Heart left ventricle (tissue), 16 donors: Measurements from ENCODE around the gene PDCD7. TPM values are rescaled to one million over a fixed set of nuclear protein-coding genes. Genes with fewer than 3 reads are reported as not detected.

Source experiments
- ATAC-seq, 4 donors: fragments of 200-7000 bp; cut with Tn5 transposase; one replicate each; pipeline ENCODE4 v1.9.1; 2020 to 2022; ENCODE audit warnings: moderate library complexity in 4 of 4, mild to moderate bottlenecking in 3 of 4, moderate number of reproducible peaks in 1 of 4
- DNase-seq, 5 donors: peaks; one replicate each; pipeline ENCODE4 v3.0.0-alpha.2; 2020
- H3K27ac ChIP-seq, 12 donors: fragments of 200-600 bp; sonication (generic) in 4 of 12; one replicate each; pipeline versions ENCODE4 v1.5.0 to v1.8.0; 2016 to 2022; ENCODE audit warnings: mild to moderate bottlenecking in 2 of 12
- H3K27me3 ChIP-seq, 9 donors: fragments of 200-600 bp; sonication (generic) in 2 of 9; one replicate each; pipeline versions ENCODE4 v1.5.1 to v1.8.0; 2016 to 2022; ENCODE audit warnings: mild to moderate bottlenecking in 3 of 9
- H3K36me3 ChIP-seq, 9 donors: fragments of 200-600 bp; sonication (generic) in 2 of 9; one replicate each; pipeline versions ENCODE4 v1.5.0 to v1.8.0; 2018 to 2022; ENCODE audit warnings: mild to moderate bottlenecking in 2 of 9
- H3K4me1 ChIP-seq, 12 donors: fragments of 200-600 bp; sonication (generic) in 4 of 12; one replicate each; pipeline versions ENCODE4 v1.5.0 to v1.8.0; 2016 to 2022; ENCODE audit warnings: mild to moderate bottlenecking in 3 of 12
- H3K4me3 ChIP-seq, 12 donors: fragments of 200-600 bp; sonication (generic) in 4 of 12; one replicate each; pipeline versions ENCODE4 v1.5.0 to v1.8.0; 2017 to 2022; ENCODE audit warnings: mild to moderate bottlenecking in 9 of 12, moderate library complexity in 4 of 12
- H3K9me3 ChIP-seq, 12 donors: fragments of 200-600 bp; sonication (generic) in 4 of 12; one replicate each; pipeline versions ENCODE4 v1.5.0 to v1.8.0; 2016 to 2022; ENCODE audit warnings: mild to moderate bottlenecking in 1 of 12
- POLR2A ChIP-seq, 2 donors: fragments of 450-650 bp; IDR thresholded peaks; one replicate each; pipeline ENCODE4 v1.6.1; 2017; ENCODE audit warnings: antibody characterized with exemption in 2 of 2, mild to moderate bottlenecking in 2 of 2, moderate library complexity in 2 of 2
- WGBS, 4 donors: extraction: QIAGEN DNeasy Blood & Tissue Kit in 2 of 4; methylation state at CpG; one replicate each; pipeline versions ENCODE4 v1.1.5 to v1.1.7; 2013 to 2018; 5-methylcytosine and 5-hydroxymethylcytosine counted together
- intact Hi-C, 10 donors: fragments of 100-400 bp; cut with DNase I; formaldehyde crosslinking; loops; one replicate each; pipeline versions ENCODE4 v1.11.1 to v1.14.2; 2022
- polyA plus RNA-seq, 2 donors: library from polyadenylated mRNA; stranded (reverse); fragments of 200-250 nt; gene quantifications; one replicate each; pipeline ENCODE4 v1.2.3, GENCODE V29; 2013
- total RNA-seq, 9 donors: library from RNA; depleted of rRNA in 2 of 9; stranded (reverse); fragments of >200 nt in 2 of 9; fragmentation: NEBNext Ultra II Directional in 3 of 9; extraction: Animal tissue kit (Norgen Biotek cat#: 25700) in 3 of 9; gene quantifications; one replicate each; pipeline versions ENCODE4 v1.1.0 to v1.2.4, GENCODE V29; 2016 to 2023
- TF ChIP-seq, protein P1 (sequence below), 12 donors: fragments of 200-600 bp; sonication (generic) in 4 of 12; IDR thresholded peaks; one replicate each; pipeline versions ENCODE4 v1.5.0 to v1.8.0; 2018 to 2022; ENCODE audit warnings: antibody characterized with exemption in 12 of 12, mild to moderate bottlenecking in 5 of 12
- donor health status: ischemic (EF 13 %, LVEDD 7.1; RV severe dilation, severe dysfunction).
- donor health status: healthy with polysubstance abuse.
- donor health status: DM: no; HTN: yes; CAD: no.
- donor health status: DM: no; HTN: no; CAD: no.
- donor health status: ischemic (EF 25% LVEDD 6.9; RV normal size, moderate dysfunction).
- donor health status: ischemic (EF 25% LVEDD 5.7; RV mildly dilated, moderate dysfunction).
- donor health status: healthy.
- donor health status: DM: yes; HTN: yes; CAD: no.
- donor health status: ischemic (EF 35%, LVEDD 5.7; RV mildly dilated, moderate dysfunction).
- donor health status: nonischemic (EF 11% LVEDD 7.7; RV severe dilation, severe dysfunction).
- donor health status: DM: yes; HTN: yes; CAD: no.
- donor health status: PGD.
- donor health status: ischemic (EF 29% LVEDD 5.4; RV normal size, mild dysfunction).
- donor health status: nonischemic (EF 23%, LVEDD 6.1; RV moderate dilation, normal function).

Gene PDCD7
- total and polyA plus RNA-seq, 11 donors, result 9.5 to 21.9 (median 13.7) TPM

DNA sequence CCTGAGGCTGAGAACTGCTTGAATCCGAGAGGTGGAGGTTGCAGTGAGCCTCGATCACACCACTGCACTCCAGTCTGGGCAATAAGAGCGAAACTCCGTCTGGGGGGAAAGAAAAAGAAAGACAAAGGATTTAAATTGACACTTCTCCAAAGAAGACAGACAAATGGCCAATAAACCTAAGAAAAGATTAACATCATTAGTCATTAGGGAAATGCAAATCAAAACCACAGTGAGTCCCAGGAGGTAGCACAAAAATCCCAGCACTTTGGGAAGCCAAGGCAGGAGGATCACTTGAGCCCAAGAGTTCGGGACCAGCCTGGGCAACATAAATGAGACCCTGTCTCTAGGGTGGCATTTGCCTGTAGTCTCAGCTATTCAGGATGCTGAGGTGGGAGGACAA, 38.9 kb upstream of the PDCD7 start:
- H3K27me3 ChIP-seq, result no peaks in the 10 kb centered on the region
- H3K9me3 ChIP-seq, result no peaks in the 10 kb centered on the region
- 91 to 96% (median 95%) methylated on average over 5 of the region's 5 CpGs for WGBS, 4 donors
- TF ChIP-seq, protein P1, sequence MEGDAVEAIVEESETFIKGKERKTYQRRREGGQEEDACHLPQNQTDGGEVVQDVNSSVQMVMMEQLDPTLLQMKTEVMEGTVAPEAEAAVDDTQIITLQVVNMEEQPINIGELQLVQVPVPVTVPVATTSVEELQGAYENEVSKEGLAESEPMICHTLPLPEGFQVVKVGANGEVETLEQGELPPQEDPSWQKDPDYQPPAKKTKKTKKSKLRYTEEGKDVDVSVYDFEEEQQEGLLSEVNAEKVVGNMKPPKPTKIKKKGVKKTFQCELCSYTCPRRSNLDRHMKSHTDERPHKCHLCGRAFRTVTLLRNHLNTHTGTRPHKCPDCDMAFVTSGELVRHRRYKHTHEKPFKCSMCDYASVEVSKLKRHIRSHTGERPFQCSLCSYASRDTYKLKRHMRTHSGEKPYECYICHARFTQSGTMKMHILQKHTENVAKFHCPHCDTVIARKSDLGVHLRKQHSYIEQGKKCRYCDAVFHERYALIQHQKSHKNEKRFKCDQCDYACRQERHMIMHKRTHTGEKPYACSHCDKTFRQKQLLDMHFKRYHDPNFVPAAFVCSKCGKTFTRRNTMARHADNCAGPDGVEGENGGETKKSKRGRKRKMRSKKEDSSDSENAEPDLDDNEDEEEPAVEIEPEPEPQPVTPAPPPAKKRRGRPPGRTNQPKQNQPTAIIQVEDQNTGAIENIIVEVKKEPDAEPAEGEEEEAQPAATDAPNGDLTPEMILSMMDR (IDR thresholded peaks at IDR 0.05), result no peak
- no peak for DNase-seq
- H3K4me1 ChIP-seq, result no peaks in the 10 kb centered on the region
- no peak for ATAC-seq
- no peak overlapping the region for H3K27ac ChIP-seq
- peaks cover 0 to 91% (median 85%) of the 10 kb centered on the region in 9 donors for H3K36me3 ChIP-seq
- intact Hi-C loops, result no loop called here
- H3K4me3 ChIP-seq, result no peak overlapping the region

DNA sequence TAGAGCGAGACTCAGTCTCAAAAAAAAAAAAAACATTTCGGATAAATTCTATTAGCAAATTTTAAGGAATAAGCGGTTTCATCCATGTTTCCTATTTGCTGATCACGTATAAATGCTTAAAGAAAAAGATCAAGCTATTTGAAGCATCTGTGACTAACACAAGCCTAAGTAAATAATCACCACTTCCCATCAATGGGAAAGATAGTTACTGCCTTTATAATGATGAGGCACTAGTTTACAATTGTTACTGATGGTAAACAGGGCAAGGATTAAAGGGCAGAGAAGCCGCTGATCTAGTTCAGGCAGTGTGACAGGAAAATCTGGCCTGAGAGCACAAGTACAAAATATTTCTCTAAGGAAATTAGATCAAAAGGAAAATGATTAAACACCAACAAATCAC, 37.8 kb upstream of the PDCD7 start:
- TF ChIP-seq, protein P1 (IDR thresholded peaks at IDR 0.05), result no peak
- no peak for TF ChIP-seq POLR2A (IDR thresholded peaks at IDR 0.05)
- Histone ChIP-seq H3K27me3 (no peaks in the 10 kb centered on the region), H3K27ac (no peak overlapping the region), H3K4me1 (no peaks in the 10 kb centered on the region), H3K36me3 (peaks cover 0 to 87% (median 84%) of the 10 kb centered on the region in 9 donors), H3K9me3 (no peaks in the 10 kb centered on the region), H3K4me3 (no peak overlapping the region)
- no peak for ATAC-seq
- no peak for DNase-seq
- intact Hi-C loops, result no loop called here
- WGBS, 4 donors, result 94 to 97% (median 96%) methylated on average over 5 of the region's 5 CpGs

DNA sequence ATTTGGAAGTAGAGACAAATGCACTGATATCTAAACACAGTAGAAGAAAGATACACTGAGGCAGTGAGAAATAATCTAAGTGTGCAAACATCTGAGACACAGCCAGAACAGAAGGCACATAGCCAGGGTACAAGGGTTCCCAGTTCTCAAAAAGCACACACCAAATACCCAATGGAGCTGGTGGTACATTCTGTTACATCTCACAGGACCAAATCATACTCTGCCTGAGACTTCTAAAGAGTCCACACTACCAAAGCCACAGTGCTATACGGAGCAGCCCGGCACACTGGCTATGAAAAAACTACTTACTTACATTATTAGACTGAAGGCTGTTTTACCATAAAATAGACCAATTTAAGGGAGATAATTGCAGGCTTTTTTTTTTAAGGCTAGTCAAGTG, 32.3 kb upstream of the PDCD7 start:
- WGBS, 4 donors, result 88 to 96% (median 95%) methylated on average over 2 of the region's 2 CpGs
- intact Hi-C loops, result no loop called here

DNA sequence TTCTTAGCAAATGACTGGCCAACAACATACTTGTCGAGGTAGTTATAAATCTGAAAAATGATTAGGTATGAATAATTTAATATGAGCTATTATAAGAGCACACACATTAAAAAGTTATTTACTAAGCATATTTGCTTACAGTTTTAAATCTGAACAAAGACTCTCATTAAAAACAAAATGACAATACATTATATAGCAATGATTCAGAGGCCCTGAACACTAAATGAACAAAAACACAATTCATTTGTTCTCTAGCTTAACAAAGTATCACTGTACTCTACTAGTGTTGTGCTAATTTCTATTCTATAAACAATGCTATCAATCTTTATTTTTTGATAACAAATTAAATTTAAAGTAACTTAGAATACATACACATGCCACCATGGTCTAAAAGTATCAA, 30.5 kb upstream of the PDCD7 start:
- WGBS, 4 donors, result 76 to 84% (median 81%) methylated on average over 1 of the region's 1 CpG

More for the DNA sequence above, 32.3 kb upstream of the PDCD7 start:
- no peaks in the 10 kb centered on the region for H3K9me3 ChIP-seq
- ATAC-seq (peak in 2 of 4 donors; percentile 35 to 42), DNase-seq (no peak)
- H3K36me3 ChIP-seq, result peaks cover 0 to 90% (median 75%) of the 10 kb centered on the region in 9 donors
- H3K4me1 ChIP-seq, result peaks cover 0 to 13% (median 0%) of the 10 kb centered on the region in 12 donors
- no peaks in the 10 kb centered on the region for H3K27me3 ChIP-seq
- no peak overlapping the region for H3K4me3 ChIP-seq
- TF ChIP-seq POLR2A (IDR thresholded peaks at IDR 0.05), result no peak
- TF ChIP-seq, protein P1 (IDR thresholded peaks at IDR 0.05), result no peak
- H3K27ac ChIP-seq, result no peak overlapping the region

More for the DNA sequence above, 30.5 kb upstream of the PDCD7 start:
- DNase-seq, result no peak
- Histone ChIP-seq H3K4me3 (no peak overlapping the region), H3K27me3 (no peaks in the 10 kb centered on the region), H3K36me3 (peaks cover 0 to 88% (median 67%) of the 10 kb centered on the region in 9 donors), H3K27ac (no peak overlapping the region), H3K9me3 (no peaks in the 10 kb centered on the region), H3K4me1 (peaks cover 0 to 13% (median 0%) of the 10 kb centered on the region in 12 donors)
- no peak for ATAC-seq
- TF ChIP-seq, protein P1 (IDR thresholded peaks at IDR 0.05), result no peak
- no peak for TF ChIP-seq POLR2A (IDR thresholded peaks at IDR 0.05)
- intact Hi-C loops, result no loop called here
